GM18511 (cell line): Measurements from ENCODE around the gene FOXA3.

Source experiments
- ATAC-seq: cut with Tn5 transposase; IDR thresholded peaks from one replicate; pipeline ENCODE4 v1.9.1; 2021; ENCODE audit warnings: mild to moderate bottlenecking, moderate library complexity; ENCODE audit not compliant: unreplicated experiment

FOXA3 gene

DNA sequence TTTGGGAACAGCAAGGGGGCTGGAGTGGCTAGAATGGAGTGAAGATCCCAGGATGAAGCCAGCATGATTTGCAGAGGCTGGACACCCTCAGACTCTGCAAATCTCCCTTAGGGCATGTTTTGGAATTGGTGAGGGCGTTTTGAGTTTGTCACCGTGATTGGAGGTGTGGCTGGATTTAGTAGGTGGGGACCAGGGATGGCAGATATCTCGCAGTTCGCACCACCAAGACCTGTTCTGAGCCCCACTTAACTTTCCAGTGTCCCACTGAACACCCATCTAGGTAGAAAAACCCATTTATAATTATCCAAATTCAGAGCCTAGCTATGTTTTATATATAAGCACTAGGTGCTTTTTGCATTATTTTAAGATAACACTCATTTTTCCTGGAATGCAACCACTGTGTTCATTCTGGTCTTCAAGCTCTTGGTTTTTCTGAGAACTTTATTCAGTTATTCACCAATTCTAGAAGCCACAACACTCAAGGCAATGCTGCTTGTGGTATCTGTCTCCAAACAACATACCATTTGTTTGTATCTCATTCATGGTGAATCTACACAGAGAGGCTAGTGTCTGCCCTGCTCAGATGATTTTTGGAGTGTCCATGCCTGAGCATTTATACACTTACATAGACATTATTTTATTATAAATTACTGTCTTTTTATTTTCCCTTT lies 53.4 kb downstream of the FOXA3 start:
- ATAC-seq, result no peak

GRCh38 chr19:45918721-45919120 lies 54.6 kb downstream of the FOXA3 start:
- no peak for ATAC-seq

GRCh38 chr19:45919678-45920077 lies 55.6 kb downstream of the FOXA3 start:
- ATAC-seq, result no peak

DNA sequence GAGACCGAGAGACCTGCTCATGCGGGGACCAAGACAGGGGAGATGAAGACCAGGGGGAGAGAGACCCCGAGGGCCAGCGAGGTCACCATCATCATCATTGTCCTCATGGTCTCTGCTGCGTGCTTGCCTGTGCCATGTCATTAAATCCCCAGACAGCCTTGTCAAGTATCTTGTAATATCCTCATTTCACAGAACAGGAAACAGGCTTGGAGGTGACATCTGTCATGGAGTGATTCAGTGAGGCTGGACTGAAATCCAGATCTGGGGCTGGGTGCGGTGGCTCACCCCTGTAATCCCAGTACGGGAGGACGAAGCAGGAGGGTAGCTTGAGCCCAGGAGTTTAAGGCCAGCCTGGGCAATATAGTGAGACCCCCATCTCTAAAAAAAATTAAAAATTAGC lies 56.3 kb downstream of the FOXA3 start:
- ATAC-seq, result no peak

- ATAC-seq, result no peak
These were observed 58.2 kb downstream of the FOXA3 start for GRCh38 chr19:45922281-45922680.
